ENCODE data around the gene TSPAN15. TPM values are rescaled to one million over a fixed set of nuclear protein-coding genes. Genes with fewer than 3 reads are reported as not detected.

TSPAN15 gene
- total and polyA plus RNA-seq, 2 experiments from 2014 or later, result 6.6 to 10.1 TPM

- TF ChIP-seq ZNF462 (CRISPR knock-in tag; IDR thresholded peaks at IDR 0.05), result no peak
- no peak for TF ChIP-seq REST (IDR thresholded peaks at IDR 0.05; ENCODE audit: unreplicated experiment)
- TF ChIP-seq ZNF331 (CRISPR knock-in tag; IDR thresholded peaks at IDR 0.05; ENCODE audit: low read depth), result no peak
- TF ChIP-seq ETS1 (IDR thresholded peaks at IDR 0.05), result no peak
- no peak overlapping the region for H3K27ac Mint-ChIP-seq
- Histone ChIP-seq H3K79me2 (replicated peaks; ENCODE audit: insufficient read depth) (no peaks in the 10 kb centered on the region), H3K4me1 (ENCODE audit: insufficient read depth) (peaks cover 5% of the 10 kb centered on the region), H3K4me2 (no peak overlapping the region), H3K27ac (ENCODE audit: low read depth) (no peak overlapping the region), H3K27me3 (ENCODE audit: insufficient read depth) (no peaks in the 10 kb centered on the region), H3F3A (replicated peaks; ENCODE audit: low read depth) (no peaks in the 10 kb centered on the region), H3K9me2 (ENCODE audit: insufficient read depth) (no peaks in the 10 kb centered on the region), H3K36me3 (ENCODE audit: insufficient read depth) (no peaks in the 10 kb centered on the region), H3K4me3 (no peak overlapping the region), H4K20me1 (replicated peaks; ENCODE audit: insufficient read depth) (no peaks in the 10 kb centered on the region; the same call in 1 of the 2 replicates), H2AFZ (peak overlapping the region; percentile 38; the same call in 1 of the 2 replicates)
- H3K36me3 Mint-ChIP-seq (ENCODE audit: low read depth), result no peaks in the 10 kb centered on the region; the same call in 1 of the 3 replicates
- H3K4me3 Mint-ChIP-seq, result no peak overlapping the region
- peaks cover 9% of the 10 kb centered on the region for H3K9me3 Mint-ChIP-seq
- peaks cover 11% of the 10 kb centered on the region for H3K4me1 Mint-ChIP-seq
- H3K27me3 Mint-ChIP-seq (ENCODE audit: insufficient read depth, low read depth, poor library complexity), result peaks cover 16% of the 10 kb centered on the region
- ATAC-seq (peak; percentile 20; the same call in 2 of the 3 replicates), DNase-seq (ENCODE audit: low spot score) (no peak)
Measured at GRCh38 chr10:69439350-69439739, 11.9 kb upstream of the TSPAN15 start.

All from GM23338 (cell line).